ENCODE results near the gene SLC6A13. TPM values are rescaled to one million over a fixed set of nuclear protein-coding genes. Genes with fewer than 3 reads are reported as not detected.
"Not testable (repeated sequence)": the region's sequence is repeated elsewhere in the genome, so short reads cannot be mapped to it uniquely, and the experiment has no call there.

SLC6A13 gene
- total RNA-seq, result 0.40 TPM

DNA sequence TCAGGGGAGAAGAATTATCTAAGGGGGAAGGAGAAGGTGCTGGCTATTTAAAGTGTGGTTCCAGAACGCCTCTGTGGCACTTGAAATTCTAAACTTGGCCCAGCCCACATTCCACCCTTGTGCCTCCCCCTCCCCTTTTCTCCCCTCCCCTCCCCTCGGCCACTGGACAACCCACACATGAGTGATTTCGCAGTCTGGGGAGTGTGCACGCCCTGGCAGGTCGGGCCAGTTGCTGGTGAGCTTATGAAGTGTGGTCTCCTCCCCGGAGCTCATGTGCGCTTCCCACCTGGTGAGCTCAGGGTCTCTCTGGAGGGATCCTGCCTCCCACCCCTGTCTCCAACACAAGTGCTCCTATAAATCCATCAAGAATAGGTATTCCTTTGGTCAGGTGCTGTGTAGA, at the start of gene SLC6A13:
Gene SLC6A13, minus strand, starts transcription at position 20 of the 400 bp plus-strand sequence. CDS start 2,784 bp downstream, outside the sequence.
- no peak for DNase-seq (ENCODE audit: low spot score)

- no peak for DNase-seq (ENCODE audit: low spot score)
Measured at GRCh38 chr12:308511-308910, 45.9 kb upstream of the SLC6A13 start.

DNA sequence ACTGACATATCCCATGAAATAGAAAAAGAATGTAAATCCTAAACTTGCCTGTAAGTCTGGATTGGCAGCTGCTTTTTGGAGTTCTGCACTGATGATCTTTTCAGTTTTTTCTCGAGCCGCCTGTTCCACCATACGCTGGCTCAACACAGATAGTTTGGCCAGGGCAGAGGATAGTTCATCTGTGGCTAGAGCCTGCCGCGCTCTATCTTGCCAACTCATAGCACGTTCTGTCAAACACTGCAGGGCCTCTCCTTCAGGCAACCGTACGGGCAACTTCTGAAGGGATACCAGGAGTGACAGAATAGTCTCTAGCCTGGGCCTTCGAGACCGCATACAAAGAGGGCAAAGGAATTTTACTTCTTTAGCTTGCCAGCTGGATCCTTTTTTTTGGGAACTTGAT, 44.8 kb upstream of the SLC6A13 start:
- DNase-seq (ENCODE audit: low spot score), result no peak

DNA sequence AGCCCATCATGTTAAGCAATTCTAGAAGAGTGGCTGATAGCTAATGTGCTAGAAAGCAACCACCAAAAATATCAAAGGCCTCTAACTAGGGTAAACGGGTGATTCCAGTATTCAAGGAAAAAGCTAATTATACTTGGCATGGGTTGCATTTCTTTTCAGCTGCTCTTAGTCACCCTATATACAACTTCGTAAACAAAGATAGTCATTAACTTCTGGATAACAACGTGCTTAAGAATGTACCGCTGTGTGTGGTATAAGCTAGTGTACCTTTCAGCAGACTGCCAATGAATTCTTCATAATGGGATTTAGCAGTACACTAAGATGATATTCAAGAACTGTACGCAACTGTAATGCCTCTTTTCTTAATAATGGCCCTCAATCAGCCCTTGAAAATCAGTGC, 42.2 kb upstream of the SLC6A13 start:
- no peak for DNase-seq (ENCODE audit: low spot score)

GRCh38 chr12:302766-303165, 40.1 kb upstream of the SLC6A13 start:
- DNase-seq (ENCODE audit: low spot score), result not testable (repeated sequence)

DNA sequence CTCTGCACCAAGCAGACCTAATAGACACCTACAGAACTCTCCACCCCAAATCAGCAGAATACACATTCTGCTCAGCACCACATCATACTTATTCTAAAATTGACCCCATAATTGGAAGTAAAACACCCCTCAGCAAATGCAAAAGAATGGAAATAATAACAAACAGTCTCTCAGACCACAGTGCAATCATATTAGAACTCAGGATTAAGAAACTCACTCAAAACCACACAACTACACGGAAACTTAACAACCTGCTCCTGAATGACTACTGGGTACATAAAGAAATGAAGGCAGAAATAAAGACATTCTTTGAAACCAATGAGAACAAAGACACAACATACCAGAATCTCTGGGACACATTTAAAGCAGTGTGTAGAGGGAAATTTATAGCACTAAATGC, 37.5 kb upstream of the SLC6A13 start:
- DNase-seq (ENCODE audit: low spot score), result not testable (repeated sequence)

DNA sequence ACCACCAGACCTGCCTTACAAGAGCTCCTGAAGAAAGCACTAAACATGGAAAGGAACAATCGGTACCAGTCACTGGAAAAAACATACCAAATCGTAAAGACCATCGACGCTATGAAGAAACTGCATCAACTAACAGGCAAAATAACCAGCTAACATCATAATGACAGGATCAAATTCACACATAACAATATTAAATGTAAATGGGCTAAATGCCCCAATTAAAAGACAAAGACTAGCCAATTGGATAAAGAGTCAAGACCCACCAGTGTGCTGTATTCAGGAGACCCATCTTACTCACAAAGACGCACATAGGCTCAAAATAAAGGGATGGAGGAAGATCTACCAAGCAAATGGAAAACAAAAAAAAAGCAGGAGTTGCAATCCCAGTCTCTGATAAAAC, 36.9 kb upstream of the SLC6A13 start:
- not testable (repeated sequence) for DNase-seq (ENCODE audit: low spot score)

GRCh38 chr12:298059-298458, 35.4 kb upstream of the SLC6A13 start:
- not testable (repeated sequence) for DNase-seq (ENCODE audit: low spot score)

GRCh38 chr12:295132-295531, 32.5 kb upstream of the SLC6A13 start:
- no peak for DNase-seq (ENCODE audit: low spot score)

- DNase-seq (ENCODE audit: low spot score), result no peak
Measured at GRCh38 chr12:293199-293598, 30.6 kb upstream of the SLC6A13 start.

DNA sequence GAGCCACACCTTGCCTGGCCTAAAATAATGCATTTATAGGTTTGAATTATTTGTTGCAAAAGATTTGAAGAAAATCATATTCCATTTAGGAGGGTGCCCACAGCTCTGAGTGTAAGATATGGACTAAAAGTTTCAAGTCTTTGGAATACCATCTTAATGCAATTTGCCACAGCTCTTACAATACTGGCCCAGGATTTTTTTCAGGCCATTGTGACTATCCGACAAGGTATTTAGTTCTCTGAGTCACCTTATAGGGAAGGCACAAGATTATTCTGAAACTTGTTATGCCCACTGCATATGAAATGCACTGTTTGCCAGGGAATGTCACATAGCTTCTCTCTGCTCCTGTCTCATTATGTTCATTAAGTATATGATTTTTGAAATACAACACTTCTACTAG, 29.6 kb upstream of the SLC6A13 start:
- DNase-seq (ENCODE audit: low spot score), result no peak

DNA sequence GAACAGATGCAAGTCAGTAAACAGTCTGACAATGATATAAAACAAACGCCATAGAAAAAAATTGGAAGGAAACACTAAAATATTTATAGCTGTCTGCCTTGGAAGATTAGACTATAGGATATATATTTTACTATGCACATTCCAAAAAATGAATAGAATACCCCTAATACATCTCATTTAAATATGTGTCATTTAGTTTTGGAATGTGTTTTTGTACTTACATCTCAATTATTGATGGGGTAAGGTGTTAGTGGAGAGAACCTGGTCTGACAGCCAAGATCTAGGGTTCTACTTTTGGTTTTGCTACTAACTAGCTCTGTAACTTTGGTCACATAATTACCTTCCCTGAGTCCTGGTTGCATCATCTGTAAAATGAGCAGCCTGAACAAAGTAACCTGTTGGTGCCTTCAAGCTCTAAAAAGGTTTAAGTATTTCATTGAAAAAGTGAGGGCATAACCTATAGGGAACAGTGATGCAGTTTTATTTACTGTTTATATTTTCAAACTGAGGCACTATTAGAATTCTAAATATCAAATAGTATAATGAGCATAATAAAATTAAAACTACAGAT, 28.6 kb upstream of the SLC6A13 start:
- DNase-seq (ENCODE audit: low spot score), result no peak

GRCh38 chr12:288687-289086, 26.1 kb upstream of the SLC6A13 start:
- no peak for DNase-seq (ENCODE audit: low spot score)

- no peak for DNase-seq (ENCODE audit: low spot score)
Measured at GRCh38 chr12:286531-287300, 24.1 kb upstream of the SLC6A13 start.

- DNase-seq (ENCODE audit: low spot score), result no peak
Measured at GRCh38 chr12:278046-278445, 15.4 kb upstream of the SLC6A13 start.

DNA sequence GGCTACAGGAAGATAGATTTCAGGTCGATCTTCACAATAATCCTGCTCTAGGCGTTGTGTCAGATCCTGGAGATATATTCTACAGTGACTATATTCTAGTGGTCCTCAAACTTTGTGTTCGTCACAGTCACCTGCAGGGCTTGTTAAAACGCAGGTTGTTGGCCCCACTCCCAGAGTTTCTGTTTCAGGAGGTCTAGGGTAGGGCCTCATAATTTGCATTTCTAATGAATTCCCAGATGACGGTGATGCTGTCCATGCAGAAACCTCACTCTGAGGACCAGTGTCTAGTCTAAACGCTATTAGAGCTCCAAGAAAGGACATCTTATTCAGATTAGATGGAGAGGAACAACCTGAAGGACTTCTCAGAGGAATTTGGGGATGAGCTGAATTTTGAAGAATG, 13.2 kb upstream of the SLC6A13 start:
- no peak for DNase-seq (ENCODE audit: low spot score)

- DNase-seq (ENCODE audit: low spot score), result no peak
Measured at GRCh38 chr12:273382-273781, 10.7 kb upstream of the SLC6A13 start.

DNA sequence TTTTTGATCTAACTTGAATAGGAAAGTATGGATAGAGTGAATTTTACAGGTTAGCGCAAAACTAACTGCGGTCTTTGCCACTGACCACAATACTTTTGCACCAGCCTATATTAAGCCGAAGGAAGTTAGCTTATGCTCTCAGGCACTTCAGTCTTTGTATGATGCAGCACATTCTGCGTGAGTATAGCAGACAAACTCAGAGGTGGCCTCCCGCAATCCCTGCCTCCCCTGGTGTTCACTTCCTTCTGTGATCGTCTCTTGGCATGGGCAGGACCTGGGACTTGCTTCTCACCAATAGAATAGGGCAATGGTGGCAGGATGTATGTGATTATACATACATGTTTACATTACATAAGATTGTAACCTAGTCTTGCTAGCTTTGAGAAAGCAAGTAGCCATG, 10.3 kb upstream of the SLC6A13 start:
- DNase-seq (ENCODE audit: low spot score), result no peak

DNA sequence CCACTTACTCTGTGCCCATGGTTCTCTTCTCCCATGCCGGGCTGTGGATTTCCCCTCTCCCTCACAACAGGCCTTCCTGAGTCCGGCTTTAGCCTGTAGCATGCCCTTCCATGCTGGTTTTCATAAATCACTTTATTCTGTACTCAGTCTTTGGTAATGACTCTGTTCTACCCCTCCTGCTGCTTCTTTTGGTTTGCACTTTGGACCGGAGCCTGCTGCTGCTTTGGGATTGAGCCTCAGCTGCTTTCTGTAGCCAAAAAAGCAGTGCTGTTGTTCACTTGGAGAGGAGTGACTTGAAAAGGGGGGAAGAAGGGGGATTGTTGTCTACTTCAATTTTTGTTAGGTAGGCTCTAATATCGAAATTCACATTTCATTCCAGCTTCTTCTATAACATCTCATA, 8.5 kb upstream of the SLC6A13 start:
- DNase-seq (ENCODE audit: low spot score), result no peak

- no peak for DNase-seq (ENCODE audit: low spot score)
Measured at GRCh38 chr12:269191-269590, 6.6 kb upstream of the SLC6A13 start.

DNA sequence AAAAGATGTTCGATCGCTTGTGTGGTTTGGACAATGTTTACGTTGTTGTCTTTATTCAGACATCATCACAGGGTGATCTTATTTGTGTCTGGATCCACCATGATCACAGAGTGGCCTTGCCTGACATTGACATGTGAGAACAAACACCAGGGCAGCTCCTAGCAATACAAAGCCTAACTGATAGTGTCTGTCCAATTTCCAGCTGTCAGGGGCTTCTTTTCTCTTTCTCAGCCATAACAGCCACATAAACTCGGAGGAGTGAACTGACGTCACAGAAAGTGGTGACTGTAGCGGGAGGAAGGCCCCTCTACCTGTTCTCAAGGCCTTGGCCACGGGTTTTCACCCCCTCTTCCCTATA, 5.8 kb upstream of the SLC6A13 start:
- no peak for DNase-seq (ENCODE audit: low spot score)

- no peak for DNase-seq (ENCODE audit: low spot score)
Measured at GRCh38 chr12:267581-268482, 5.2 kb upstream of the SLC6A13 start.

- DNase-seq (ENCODE audit: low spot score), result no peak
Measured at GRCh38 chr12:265096-265495, 2.5 kb upstream of the SLC6A13 start.

All from mucosa of gallbladder (tissue), 1 donor.